ACC112 (cell line): ENCODE results near the gene NFKBIA.
"Not testable (repeated sequence)": the region's sequence is repeated elsewhere in the genome, so short reads cannot be mapped to it uniquely, and the experiment has no call there.

Experiments
- H2AFZ ChIP-seq: fragments of 200-600 bp; sonication (generic); one replicate; pipeline ENCODE4 v1.6.0; 2017; ENCODE audit warnings: antibody characterized with exemption, low read length; ENCODE audit not compliant: unreplicated experiment
- H3K27ac ChIP-seq: fragments of 200-600 bp; sonication (generic); 2 replicates; pipeline ENCODE4 v1.5.1; 2014; ENCODE audit warnings: low read depth, mild to moderate bottlenecking, antibody characterized with exemption, low read length, moderate library complexity
- H3K27me3 ChIP-seq: fragments of 200-600 bp; sonication (generic); 2 replicates; pipeline ENCODE4 v1.6.1; 2014; ENCODE audit warnings: mild to moderate bottlenecking, antibody characterized with exemption, low read length, moderate library complexity, mixed read lengths; ENCODE audit not compliant: insufficient read depth
- H3K36me3 ChIP-seq: fragments of 200-600 bp; sonication (generic); 2 replicates; pipeline ENCODE4 v1.6.1; 2016; ENCODE audit warnings: mild to moderate bottlenecking, antibody characterized with exemption, low read length, moderate library complexity, mixed read lengths; ENCODE audit not compliant: insufficient read depth
- H3K4me1 ChIP-seq: fragments of 200-600 bp; sonication (generic); one replicate; pipeline ENCODE4 v1.6.1; 2016; ENCODE audit warnings: low read length, mixed read lengths; ENCODE audit not compliant: insufficient read depth, unreplicated experiment, control insufficient read depth
- H3K4me3 ChIP-seq: fragments of 200-600 bp; sonication (generic); 2 replicates; pipeline ENCODE4 v1.5.1; 2014; ENCODE audit warnings: mild to moderate bottlenecking, low read depth, low read length
- H3K79me2 ChIP-seq: fragments of 200-600 bp; sonication (generic); one replicate; pipeline ENCODE4 v1.6.0; 2016; ENCODE audit warnings: low read length; ENCODE audit not compliant: control insufficient read depth, unreplicated experiment, insufficient read depth

Gene NFKBIA, protein sequence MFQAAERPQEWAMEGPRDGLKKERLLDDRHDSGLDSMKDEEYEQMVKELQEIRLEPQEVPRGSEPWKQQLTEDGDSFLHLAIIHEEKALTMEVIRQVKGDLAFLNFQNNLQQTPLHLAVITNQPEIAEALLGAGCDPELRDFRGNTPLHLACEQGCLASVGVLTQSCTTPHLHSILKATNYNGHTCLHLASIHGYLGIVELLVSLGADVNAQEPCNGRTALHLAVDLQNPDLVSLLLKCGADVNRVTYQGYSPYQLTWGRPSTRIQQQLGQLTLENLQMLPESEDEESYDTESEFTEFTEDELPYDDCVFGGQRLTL

GRCh38 chr14:35404449-35405303, at the start of gene NFKBIA:
Gene NFKBIA (minus strand): TSS chr14:35404749. CDS start chr14:35404644, 105 bp downstream.
- Histone ChIP-seq H3K27ac (peak within 1 kb of the TSS; percentile 97), H3K79me2 (peaks cover 52% of the 10 kb centered on the region), H3K4me1 (peaks cover 28% of the 10 kb centered on the region), H3K36me3 (peaks cover 32% of the 10 kb centered on the region), H2AFZ (peak within 1 kb of the TSS; percentile 15), H3K4me3 (peak within 1 kb of the TSS; percentile 99), H3K27me3 (no peaks in the 10 kb centered on the region)

DNA sequence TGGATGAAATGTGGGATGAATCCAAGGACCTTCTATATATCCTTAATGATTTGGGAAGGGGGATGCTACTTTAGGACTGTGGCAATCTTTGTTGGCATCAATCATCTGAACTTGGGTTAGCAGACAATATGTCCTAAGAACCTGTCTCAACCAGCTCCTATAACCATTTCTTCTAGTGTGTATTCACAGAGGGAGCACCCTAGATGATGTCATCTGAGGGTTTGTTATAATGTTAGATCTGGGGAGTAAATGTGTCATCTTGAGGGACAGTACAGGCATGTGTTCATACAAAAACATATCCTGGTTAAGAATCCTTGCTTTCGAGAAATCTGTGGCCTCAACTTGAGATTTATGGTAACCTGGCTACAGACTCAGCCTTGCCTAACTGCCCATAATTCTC, 41.9 kb upstream of the NFKBIA start:
- Histone ChIP-seq H3K4me3 (no peak overlapping the region), H3K4me1 (no peaks in the 10 kb centered on the region), H2AFZ (no peak overlapping the region), H3K27ac (no peak overlapping the region), H3K36me3 (no peaks in the 10 kb centered on the region), H3K79me2 (no peaks in the 10 kb centered on the region), H3K27me3 (0 out of 2 replicates have a peak, but pooled peaks cover 6% of the 10 kb centered on the region)

DNA sequence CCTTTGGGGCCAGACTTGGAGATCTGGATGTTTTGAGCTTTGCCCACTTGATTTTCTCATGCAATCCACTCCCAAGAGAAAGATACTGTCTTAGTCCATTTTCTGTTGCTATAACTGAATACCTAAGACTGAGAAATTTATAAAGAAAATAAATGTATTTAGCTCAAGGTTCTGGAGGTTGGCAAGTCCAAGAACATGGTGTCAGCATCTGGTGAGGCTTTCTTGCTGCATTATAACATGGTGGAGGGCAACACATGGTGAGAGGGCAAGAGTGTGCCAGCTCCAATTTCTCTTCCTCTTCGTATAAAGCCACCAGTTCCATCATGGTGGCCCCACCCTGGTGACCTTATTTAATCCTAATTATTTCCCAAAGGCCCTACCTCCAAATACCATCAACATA, 39.6 kb upstream of the NFKBIA start:
- no peaks in the 10 kb centered on the region for H3K36me3 ChIP-seq
- H3K27me3 ChIP-seq, result 0 out of 2 replicates have a peak, but pooled peaks cover 6% of the 10 kb centered on the region
- H3K4me1 ChIP-seq, result no peaks in the 10 kb centered on the region
- no peak overlapping the region for H3K27ac ChIP-seq
- no peak overlapping the region for H3K4me3 ChIP-seq
- H3K79me2 ChIP-seq, result no peaks in the 10 kb centered on the region
- no peak overlapping the region for H2AFZ ChIP-seq

- no peaks in the 10 kb centered on the region for H3K36me3 ChIP-seq
- no peaks in the 10 kb centered on the region for H3K79me2 ChIP-seq
- H3K27me3 ChIP-seq, result 0 out of 2 replicates have a peak, but pooled peaks cover 6% of the 10 kb centered on the region
- H3K4me3 ChIP-seq, result no peak overlapping the region
- no peak overlapping the region for H3K27ac ChIP-seq
- no peaks in the 10 kb centered on the region for H3K4me1 ChIP-seq
- H2AFZ ChIP-seq, result no peak overlapping the region
Observed at GRCh38 chr14:35441160-35441559, 36.6 kb upstream of the NFKBIA start.

DNA sequence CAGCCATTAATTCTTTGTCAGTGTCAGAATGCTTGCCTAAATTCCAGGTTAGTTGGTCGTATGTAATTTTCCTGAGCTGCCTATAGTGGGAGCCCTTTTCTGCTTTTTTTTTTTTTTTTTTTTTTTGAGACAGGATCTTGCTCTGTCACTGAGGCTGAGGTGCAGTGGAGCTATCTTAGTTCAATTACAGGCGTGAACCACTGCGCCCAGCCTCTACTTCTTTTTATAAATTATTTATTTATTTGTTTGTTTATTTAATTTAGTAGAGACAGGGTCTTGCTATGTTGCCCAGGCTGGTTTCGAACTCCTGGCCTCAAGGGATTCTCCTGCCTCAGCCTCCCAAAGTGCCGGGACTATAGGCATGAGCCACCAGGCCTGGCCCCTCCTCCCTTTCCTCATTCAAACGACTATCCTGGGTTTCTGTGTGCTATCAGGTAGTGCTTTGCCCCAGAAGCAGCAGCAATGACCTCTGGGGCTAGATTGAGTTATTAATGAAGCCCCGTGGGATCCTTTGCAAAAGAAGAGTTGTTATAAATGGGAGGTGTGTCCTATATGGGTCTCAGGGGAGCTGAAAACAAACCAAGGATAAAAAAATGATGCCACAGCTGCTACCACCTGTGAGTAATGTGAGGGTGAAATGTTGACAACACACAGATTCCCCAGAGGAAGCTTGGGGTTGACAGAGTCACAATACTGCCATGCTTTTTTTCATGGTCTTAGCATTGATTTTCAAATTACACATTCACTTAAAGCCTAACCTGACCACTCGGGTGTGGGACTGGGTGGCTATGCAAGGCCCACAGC, 34.6 kb upstream of the NFKBIA start:
- 0 out of 2 replicates have a peak, but pooled peaks cover 6% of the 10 kb centered on the region for H3K27me3 ChIP-seq
- peaks cover 7% of the 10 kb centered on the region for H3K4me1 ChIP-seq
- H2AFZ ChIP-seq, result no peak overlapping the region
- H3K27ac ChIP-seq, result no peak overlapping the region
- H3K79me2 ChIP-seq, result no peaks in the 10 kb centered on the region
- H3K36me3 ChIP-seq, result no peaks in the 10 kb centered on the region
- H3K4me3 ChIP-seq, result no peak overlapping the region

DNA sequence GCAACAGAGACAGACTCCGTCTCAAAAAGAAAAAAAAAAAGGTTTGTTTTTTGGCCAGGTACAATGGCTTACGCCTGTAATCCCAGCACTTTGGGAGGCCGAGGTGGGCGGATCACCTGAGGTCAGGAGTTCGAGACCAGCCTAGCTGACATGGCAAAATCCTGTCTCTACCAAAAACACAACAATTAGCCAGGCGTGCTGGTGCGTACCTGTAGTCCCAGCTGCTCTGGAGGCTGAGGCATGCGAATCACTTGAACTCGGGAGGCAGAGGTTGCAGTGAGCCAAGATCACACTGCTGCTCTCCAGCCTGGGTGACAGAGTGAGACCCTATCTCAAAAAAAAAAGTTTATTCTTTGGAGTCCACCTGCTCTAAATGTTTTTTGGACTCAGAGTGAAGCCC, 33.9 kb upstream of the NFKBIA start:
- not testable (repeated sequence) for H3K4me1 ChIP-seq, H3K36me3 ChIP-seq, H3K27me3 ChIP-seq, H2AFZ ChIP-seq, H3K4me3 ChIP-seq, H3K79me2 ChIP-seq, H3K27ac ChIP-seq

GRCh38 chr14:35435177-35435576, 30.6 kb upstream of the NFKBIA start:
- Histone ChIP-seq H3K36me3 (no peaks in the 10 kb centered on the region), H3K4me3 (no peak overlapping the region), H2AFZ (no peak overlapping the region), H3K4me1 (peaks cover 7% of the 10 kb centered on the region), H3K27me3 (no peaks in the 10 kb centered on the region), H3K79me2 (no peaks in the 10 kb centered on the region), H3K27ac (no peak overlapping the region)

- H3K79me2 ChIP-seq, result no peaks in the 10 kb centered on the region
- H3K27ac ChIP-seq, result no peak overlapping the region
- H3K36me3 ChIP-seq, result no peaks in the 10 kb centered on the region
- no peak overlapping the region for H2AFZ ChIP-seq
- no peaks in the 10 kb centered on the region for H3K27me3 ChIP-seq
- H3K4me3 ChIP-seq, result no peak overlapping the region
- peaks cover 7% of the 10 kb centered on the region for H3K4me1 ChIP-seq
Observed at GRCh38 chr14:35433826-35434225, 29.3 kb upstream of the NFKBIA start.

DNA sequence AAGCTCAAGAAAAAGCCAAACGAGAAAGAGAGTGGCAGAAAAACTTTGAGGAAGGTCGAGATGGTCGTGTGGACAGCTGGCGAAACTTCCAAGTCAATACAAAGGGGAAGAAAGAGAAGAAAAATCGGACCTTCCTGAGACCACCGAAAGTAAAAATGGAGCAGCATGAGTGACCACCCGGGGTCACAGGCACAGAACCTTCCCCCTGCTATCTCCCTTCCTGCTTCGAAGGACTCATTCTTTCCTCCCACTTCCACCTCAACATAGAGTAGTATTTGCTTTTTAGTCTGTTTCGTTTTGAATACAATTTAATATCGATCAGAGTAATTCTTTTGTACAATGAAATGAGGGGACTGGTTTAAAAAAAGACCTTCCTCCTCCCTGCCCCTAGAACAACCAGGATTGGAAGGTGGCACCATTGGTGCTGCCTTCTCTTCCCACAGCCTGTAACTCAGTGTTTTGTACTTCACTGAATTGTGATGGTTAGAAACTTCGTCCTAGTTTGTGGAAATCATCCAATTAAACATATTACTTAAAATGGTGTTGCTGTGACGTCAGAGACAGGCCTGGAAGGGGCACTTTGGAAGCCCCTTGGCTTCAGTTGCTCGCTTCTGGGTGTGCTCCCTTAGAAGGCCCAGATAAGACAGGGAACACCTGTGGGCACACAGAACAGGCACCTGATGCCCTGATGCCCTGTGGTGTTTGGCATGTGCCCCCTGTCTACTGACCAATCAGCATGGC, 26.1 kb upstream of the NFKBIA start:
- Histone ChIP-seq H2AFZ (peak overlapping the region; percentile 85), H3K27me3 (no peaks in the 10 kb centered on the region), H3K4me1 (peaks cover 7% of the 10 kb centered on the region), H3K4me3 (no peak overlapping the region), H3K79me2 (no peaks in the 10 kb centered on the region), H3K27ac (no peak overlapping the region), H3K36me3 (no peaks in the 10 kb centered on the region)

GRCh38 chr14:35429951-35430350, 25.4 kb upstream of the NFKBIA start:
- peaks cover 1% of the 10 kb centered on the region for H3K4me1 ChIP-seq
- H3K4me3 ChIP-seq, result no peak overlapping the region
- H3K79me2 ChIP-seq, result no peaks in the 10 kb centered on the region
- no peak overlapping the region for H3K27ac ChIP-seq
- no peaks in the 10 kb centered on the region for H3K36me3 ChIP-seq
- peak overlapping the region; percentile 85 for H2AFZ ChIP-seq
- H3K27me3 ChIP-seq, result no peaks in the 10 kb centered on the region
